Panc1 (cell line): ENCODE data around the gene LRRC66.

Experiments
- POLR2AphosphoS5 ChIP-seq: IDR thresholded peaks from 2 replicates; pipeline ENCODE4 v1.6.1; 2012; ENCODE audit warnings: mild to moderate bottlenecking, low read depth, low read length, moderate library complexity
- SIN3A ChIP-seq: IDR thresholded peaks from 2 replicates; pipeline ENCODE4 v1.6.1; 2012; ENCODE audit warnings: low read depth, mild to moderate bottlenecking, low read length, moderate library complexity, borderline replicate concordance; ENCODE audit not compliant: insufficient read depth
- TF ChIP-seq, protein P1 (sequence below): fragments of 450-650 bp; IDR thresholded peaks from 2 replicates; pipeline ENCODE4 v1.5.1; 2017; ENCODE audit warnings: mild to moderate bottlenecking
- TF ChIP-seq, protein P2 (sequence below), 2 experiments: IDR thresholded peaks; 2 replicates each; pipeline ENCODE4 v1.6.1; 2011 to 2012; ENCODE audit warnings: low read depth in 2 of 2, control low read depth in 1 of 2, low read length in 1 of 2, mild to moderate bottlenecking in 1 of 2, moderate library complexity in 1 of 2; ENCODE audit not compliant: insufficient read depth in 1 of 2

DNA sequence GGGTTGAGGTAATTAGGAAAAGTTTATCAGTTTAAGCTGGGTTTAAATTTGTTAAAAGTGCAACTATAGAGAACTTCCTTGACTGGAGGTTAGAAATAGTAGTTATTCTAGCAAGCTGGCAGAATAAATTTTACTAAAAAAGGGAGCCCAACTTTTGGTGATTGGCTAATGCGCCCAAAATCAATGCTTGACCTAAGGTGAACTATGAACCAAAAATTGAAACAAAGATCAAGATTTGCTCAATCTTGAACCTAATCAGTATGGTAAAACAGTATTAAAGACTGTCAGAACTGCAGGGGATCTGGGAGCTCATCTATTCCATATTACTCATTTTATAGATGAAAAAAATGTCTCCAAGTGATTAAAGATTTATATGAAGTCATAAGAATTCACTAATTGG is 24.9 kb upstream of the LRRC66 start:
- TF ChIP-seq, protein P1, sequence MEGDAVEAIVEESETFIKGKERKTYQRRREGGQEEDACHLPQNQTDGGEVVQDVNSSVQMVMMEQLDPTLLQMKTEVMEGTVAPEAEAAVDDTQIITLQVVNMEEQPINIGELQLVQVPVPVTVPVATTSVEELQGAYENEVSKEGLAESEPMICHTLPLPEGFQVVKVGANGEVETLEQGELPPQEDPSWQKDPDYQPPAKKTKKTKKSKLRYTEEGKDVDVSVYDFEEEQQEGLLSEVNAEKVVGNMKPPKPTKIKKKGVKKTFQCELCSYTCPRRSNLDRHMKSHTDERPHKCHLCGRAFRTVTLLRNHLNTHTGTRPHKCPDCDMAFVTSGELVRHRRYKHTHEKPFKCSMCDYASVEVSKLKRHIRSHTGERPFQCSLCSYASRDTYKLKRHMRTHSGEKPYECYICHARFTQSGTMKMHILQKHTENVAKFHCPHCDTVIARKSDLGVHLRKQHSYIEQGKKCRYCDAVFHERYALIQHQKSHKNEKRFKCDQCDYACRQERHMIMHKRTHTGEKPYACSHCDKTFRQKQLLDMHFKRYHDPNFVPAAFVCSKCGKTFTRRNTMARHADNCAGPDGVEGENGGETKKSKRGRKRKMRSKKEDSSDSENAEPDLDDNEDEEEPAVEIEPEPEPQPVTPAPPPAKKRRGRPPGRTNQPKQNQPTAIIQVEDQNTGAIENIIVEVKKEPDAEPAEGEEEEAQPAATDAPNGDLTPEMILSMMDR = no peak
- TF ChIP-seq, protein P2, sequence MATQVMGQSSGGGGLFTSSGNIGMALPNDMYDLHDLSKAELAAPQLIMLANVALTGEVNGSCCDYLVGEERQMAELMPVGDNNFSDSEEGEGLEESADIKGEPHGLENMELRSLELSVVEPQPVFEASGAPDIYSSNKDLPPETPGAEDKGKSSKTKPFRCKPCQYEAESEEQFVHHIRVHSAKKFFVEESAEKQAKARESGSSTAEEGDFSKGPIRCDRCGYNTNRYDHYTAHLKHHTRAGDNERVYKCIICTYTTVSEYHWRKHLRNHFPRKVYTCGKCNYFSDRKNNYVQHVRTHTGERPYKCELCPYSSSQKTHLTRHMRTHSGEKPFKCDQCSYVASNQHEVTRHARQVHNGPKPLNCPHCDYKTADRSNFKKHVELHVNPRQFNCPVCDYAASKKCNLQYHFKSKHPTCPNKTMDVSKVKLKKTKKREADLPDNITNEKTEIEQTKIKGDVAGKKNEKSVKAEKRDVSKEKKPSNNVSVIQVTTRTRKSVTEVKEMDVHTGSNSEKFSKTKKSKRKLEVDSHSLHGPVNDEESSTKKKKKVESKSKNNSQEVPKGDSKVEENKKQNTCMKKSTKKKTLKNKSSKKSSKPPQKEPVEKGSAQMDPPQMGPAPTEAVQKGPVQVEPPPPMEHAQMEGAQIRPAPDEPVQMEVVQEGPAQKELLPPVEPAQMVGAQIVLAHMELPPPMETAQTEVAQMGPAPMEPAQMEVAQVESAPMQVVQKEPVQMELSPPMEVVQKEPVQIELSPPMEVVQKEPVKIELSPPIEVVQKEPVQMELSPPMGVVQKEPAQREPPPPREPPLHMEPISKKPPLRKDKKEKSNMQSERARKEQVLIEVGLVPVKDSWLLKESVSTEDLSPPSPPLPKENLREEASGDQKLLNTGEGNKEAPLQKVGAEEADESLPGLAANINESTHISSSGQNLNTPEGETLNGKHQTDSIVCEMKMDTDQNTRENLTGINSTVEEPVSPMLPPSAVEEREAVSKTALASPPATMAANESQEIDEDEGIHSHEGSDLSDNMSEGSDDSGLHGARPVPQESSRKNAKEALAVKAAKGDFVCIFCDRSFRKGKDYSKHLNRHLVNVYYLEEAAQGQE (IDR thresholded peaks at IDR 0.05; ENCODE audit: insufficient read depth in 1 of 2, low read depth in 2 of 2, low read length in 1 of 2) = no peak
- TF ChIP-seq POLR2AphosphoS5 (no peak), SIN3A (no peak)
